ENCODE data around the gene FN1. TPM values are rescaled to one million over a fixed set of nuclear protein-coding genes. Genes with fewer than 3 reads are reported as not detected.

The FN1 gene
- total RNA-seq, 6 donors from 2014 or later, result 310 to 1,686 (median 1,133) TPM

- H3K27ac ChIP-seq, result no peak overlapping the region
- peaks cover 3 to 54% (median 21%) of the 10 kb centered on the region in 4 donors for H3K36me3 ChIP-seq
- no peak for ATAC-seq (ENCODE audit: low FRiP score in 2 of 2)
- no peaks in the 10 kb centered on the region for H3K27me3 ChIP-seq
- no peaks in the 10 kb centered on the region for H3K9me3 ChIP-seq
- no peak for TF ChIP-seq POLR2A (IDR thresholded peaks at IDR 0.05)
- TF ChIP-seq, protein P1, sequence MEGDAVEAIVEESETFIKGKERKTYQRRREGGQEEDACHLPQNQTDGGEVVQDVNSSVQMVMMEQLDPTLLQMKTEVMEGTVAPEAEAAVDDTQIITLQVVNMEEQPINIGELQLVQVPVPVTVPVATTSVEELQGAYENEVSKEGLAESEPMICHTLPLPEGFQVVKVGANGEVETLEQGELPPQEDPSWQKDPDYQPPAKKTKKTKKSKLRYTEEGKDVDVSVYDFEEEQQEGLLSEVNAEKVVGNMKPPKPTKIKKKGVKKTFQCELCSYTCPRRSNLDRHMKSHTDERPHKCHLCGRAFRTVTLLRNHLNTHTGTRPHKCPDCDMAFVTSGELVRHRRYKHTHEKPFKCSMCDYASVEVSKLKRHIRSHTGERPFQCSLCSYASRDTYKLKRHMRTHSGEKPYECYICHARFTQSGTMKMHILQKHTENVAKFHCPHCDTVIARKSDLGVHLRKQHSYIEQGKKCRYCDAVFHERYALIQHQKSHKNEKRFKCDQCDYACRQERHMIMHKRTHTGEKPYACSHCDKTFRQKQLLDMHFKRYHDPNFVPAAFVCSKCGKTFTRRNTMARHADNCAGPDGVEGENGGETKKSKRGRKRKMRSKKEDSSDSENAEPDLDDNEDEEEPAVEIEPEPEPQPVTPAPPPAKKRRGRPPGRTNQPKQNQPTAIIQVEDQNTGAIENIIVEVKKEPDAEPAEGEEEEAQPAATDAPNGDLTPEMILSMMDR (IDR thresholded peaks at IDR 0.05), result no peak
- TF ChIP-seq POLR2AphosphoS5 (IDR thresholded peaks at IDR 0.05), result no peak
- no peak for TF ChIP-seq EP300 (IDR thresholded peaks at IDR 0.05)
- DNase-seq, result no peak
- H3K4me1 ChIP-seq, result no peaks in the 10 kb centered on the region
- H3K4me3 ChIP-seq, result no peak overlapping the region
Measured at GRCh38 chr2:215368493-215368809, 67.4 kb downstream of the FN1 start.

- WGBS, 2 donors, result 90 to 97% methylated on average over 11 of the region's 11 CpGs
Measured at GRCh38 chr2:215367662-215368492, 68.0 kb downstream of the FN1 start.

DNA sequence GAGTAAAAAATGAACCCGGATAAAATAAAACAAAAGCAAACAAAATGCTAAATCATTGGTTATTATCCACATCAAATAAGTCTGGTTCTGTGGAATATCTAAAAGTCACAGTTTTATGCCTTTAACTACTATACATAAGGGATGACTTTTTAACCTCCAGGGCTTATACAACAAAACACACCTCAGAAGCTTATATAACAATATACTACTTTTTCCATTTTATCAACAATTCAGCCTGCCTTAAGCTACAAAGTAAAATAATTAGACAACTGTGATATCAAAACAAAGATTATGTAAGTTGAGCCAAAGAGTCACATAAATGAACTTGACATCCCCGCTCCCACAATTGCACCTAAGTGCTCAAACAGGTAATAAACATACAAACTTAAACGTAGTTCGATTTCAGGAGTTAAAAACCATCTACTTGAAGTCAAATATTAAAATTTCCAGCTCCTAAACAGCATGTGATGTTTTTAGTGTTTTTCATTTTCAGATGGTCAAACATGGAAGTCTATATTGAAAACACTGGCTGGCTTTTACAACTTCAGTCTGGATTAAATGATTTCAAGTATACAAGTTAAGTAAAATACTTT lies 69.3 kb downstream of the FN1 start:
- H3K4me3 ChIP-seq, result no peak overlapping the region
- H3K36me3 ChIP-seq, result peaks cover 7 to 61% (median 22%) of the 10 kb centered on the region in 4 donors
- ATAC-seq (ENCODE audit: low FRiP score in 2 of 2) (no peak), DNase-seq (no peak)
- H3K9me3 ChIP-seq, result no peaks in the 10 kb centered on the region
- 94 to 95% methylated on average over 4 of the region's 4 CpGs for WGBS, 2 donors
- no peaks in the 10 kb centered on the region for H3K27me3 ChIP-seq
- H3K4me1 ChIP-seq, result no peaks in the 10 kb centered on the region
- no peak for TF ChIP-seq POLR2A (IDR thresholded peaks at IDR 0.05)
- TF ChIP-seq, protein P1 (IDR thresholded peaks at IDR 0.05), result no peak
- H3K27ac ChIP-seq, result no peak overlapping the region

More at GRCh38 chr2:215367662-215368492, 68.0 kb downstream of the FN1 start:
- no peak for DNase-seq
- H3K27me3 ChIP-seq, result no peaks in the 10 kb centered on the region
- ATAC-seq (ENCODE audit: low FRiP score in 2 of 2), result no peak
- no peaks in the 10 kb centered on the region for H3K9me3 ChIP-seq
- H3K4me3 ChIP-seq, result no peak overlapping the region
- no peaks in the 10 kb centered on the region for H3K4me1 ChIP-seq
- TF ChIP-seq POLR2A (IDR thresholded peaks at IDR 0.05) (no peak), EP300 (IDR thresholded peaks at IDR 0.05) (no peak), POLR2AphosphoS5 (IDR thresholded peaks at IDR 0.05) (no peak)
- TF ChIP-seq, protein P1 (IDR thresholded peaks at IDR 0.05), result no peak
- peaks cover 3 to 56% (median 20%) of the 10 kb centered on the region in 4 donors for H3K36me3 ChIP-seq
- no peak overlapping the region for H3K27ac ChIP-seq

DNA sequence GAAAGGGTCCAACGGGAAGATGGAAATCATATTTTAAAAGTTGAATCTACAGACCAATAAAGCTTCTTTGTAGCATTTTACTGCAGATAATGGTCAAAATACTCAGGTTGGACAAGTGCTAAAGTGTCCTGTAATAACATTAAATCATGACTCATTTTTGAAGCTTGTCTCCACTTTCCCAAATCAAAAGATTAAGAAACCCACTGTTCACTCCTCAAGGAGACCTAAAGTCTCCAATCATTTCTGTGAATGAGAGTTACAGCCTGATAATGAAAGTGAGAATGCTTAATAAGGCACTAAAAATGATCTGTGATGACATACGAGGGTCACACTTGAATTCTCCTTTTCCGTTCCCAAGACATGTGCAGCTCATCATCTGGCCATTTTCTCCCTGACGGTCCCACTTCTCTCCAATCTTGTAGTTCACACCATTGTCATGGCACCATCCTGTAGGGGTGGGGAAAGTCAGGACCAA lies 70.6 kb downstream of the FN1 start:
- 89 to 91% methylated on average over 4 of the region's 4 CpGs for WGBS, 2 donors
- TF ChIP-seq POLR2AphosphoS5 (IDR thresholded peaks at IDR 0.05) (no peak), POLR2A (IDR thresholded peaks at IDR 0.05) (no peak), EP300 (IDR thresholded peaks at IDR 0.05) (no peak)
- TF ChIP-seq, protein P1 (IDR thresholded peaks at IDR 0.05), result no peak
- no peak for ATAC-seq (ENCODE audit: low FRiP score in 2 of 2)

More for the DNA sequence above, 70.6 kb downstream of the FN1 start:
- no peak for DNase-seq
- Histone ChIP-seq H3K27ac (no peak overlapping the region), H3K4me1 (no peaks in the 10 kb centered on the region), H3K36me3 (peaks cover 7 to 57% (median 21%) of the 10 kb centered on the region in 4 donors), H3K9me3 (no peaks in the 10 kb centered on the region), H3K27me3 (no peaks in the 10 kb centered on the region), H3K4me3 (no peak overlapping the region)
